Neural progenitor cell (in vitro differentiated cells): ENCODE data around the gene COQ2. TPM values are rescaled to one million over a fixed set of nuclear protein-coding genes. Genes with fewer than 3 reads are reported as not detected.

Experiments
- DNase-seq: peaks from one replicate; pipeline ENCODE4 v3.0.0-alpha.2; 2016; ENCODE audit warnings: low spot score
- H2AFZ ChIP-seq: fragments of 200-600 bp; sonication (generic); replicated peaks from 2 replicates; pipeline ENCODE4 v1.6.1; 2016; ENCODE audit warnings: antibody characterized with exemption
- H3F3A ChIP-seq: fragments of 200-600 bp; sonication (generic); 2 replicates; pipeline ENCODE4 v1.6.1; 2016; ENCODE audit warnings: antibody characterized with exemption, low read depth
- H3K27ac ChIP-seq: fragments of 200-600 bp; sonication (generic); 2 replicates; pipeline ENCODE4 v1.5.1; 2016; ENCODE audit warnings: mild to moderate bottlenecking
- H3K27me3 ChIP-seq: fragments of 200-600 bp; sonication (generic); 2 replicates; pipeline ENCODE4 v1.6.1; 2016; ENCODE audit warnings: mild to moderate bottlenecking, moderate library complexity
- H3K36me3 ChIP-seq: fragments of 200-600 bp; sonication (generic); 2 replicates; pipeline ENCODE4 v1.5.1; 2016
- H3K4me1 ChIP-seq: fragments of 200-600 bp; sonication (generic); 2 replicates; pipeline ENCODE4 v1.6.1; 2016; ENCODE audit warnings: mixed run types
- H3K4me2 ChIP-seq: fragments of 200-600 bp; sonication (generic); 2 replicates; pipeline ENCODE4 v1.6.1; 2016
- H3K4me3 ChIP-seq: fragments of 200-600 bp; sonication (generic); 2 replicates; pipeline ENCODE4 v1.5.1; 2016
- H3K79me2 ChIP-seq: fragments of 200-600 bp; sonication (generic); 2 replicates; pipeline ENCODE4 v1.6.1; 2016; ENCODE audit warnings: low read depth
- H3K9ac ChIP-seq: fragments of 200-600 bp; sonication (generic); 2 replicates; pipeline ENCODE4 v1.6.1; 2016
- H3K9me3 ChIP-seq: fragments of 200-600 bp; sonication (generic); 2 replicates; pipeline ENCODE4 v1.5.1; 2016; ENCODE audit warnings: low read depth
- H4K20me1 ChIP-seq: fragments of 200-600 bp; sonication (generic); 2 replicates; pipeline ENCODE4 v1.6.1; 2016; ENCODE audit warnings: low read depth
- H3K27ac Mint-ChIP-seq: 3 replicates; pipeline ENCODE4 v1.8.0; 2021; ENCODE audit warnings: mixed read lengths
- H3K27me3 Mint-ChIP-seq: 2 replicates; pipeline ENCODE4 v1.8.0; 2022; ENCODE audit warnings: low read depth, mild to moderate bottlenecking, inconsistent platforms, moderate library complexity, mixed read lengths; ENCODE audit not compliant: insufficient read depth
- H3K36me3 Mint-ChIP-seq: 3 replicates; pipeline ENCODE4 v1.8.0; 2021; ENCODE audit warnings: mixed read lengths
- H3K4me1 Mint-ChIP-seq: 3 replicates; pipeline ENCODE4 v1.8.0; 2021; ENCODE audit warnings: mixed read lengths
- H3K4me3 Mint-ChIP-seq: 3 replicates; pipeline ENCODE4 v1.8.0; 2021; ENCODE audit warnings: mild to moderate bottlenecking, moderate library complexity, mixed read lengths
- H3K9me3 Mint-ChIP-seq: 3 replicates; pipeline ENCODE4 v1.8.0; 2020; ENCODE audit warnings: mixed read lengths
- EZH2 ChIP-seq: fragments of 200-600 bp; sonication (generic); IDR thresholded peaks from 2 replicates; pipeline ENCODE4 v1.6.1; 2017; ENCODE audit warnings: antibody characterized with exemption, mild to moderate bottlenecking, moderate library complexity
- EZH2phosphoT487 ChIP-seq: fragments of 200-600 bp; sonication (generic); IDR thresholded peaks from 2 replicates; pipeline ENCODE4 v1.6.1; 2017; ENCODE audit warnings: antibody characterized with exemption
- total RNA-seq: library from RNA; depleted of rRNA; stranded (reverse); fragments of >200 nt; gene quantifications from 2 replicates; pipeline ENCODE4 v1.2.3, GENCODE V29; 2015; ENCODE audit warnings: low replicate concordance
- TF ChIP-seq, protein P1 (sequence below): fragments of 200-600 bp; sonication (generic); IDR thresholded peaks from 2 replicates; pipeline ENCODE4 v1.5.1; 2017; ENCODE audit warnings: antibody characterized with exemption, mild to moderate bottlenecking

COQ2 gene
- total RNA-seq, 1 donor from 2014 or later: 32.7 TPM

DNA sequence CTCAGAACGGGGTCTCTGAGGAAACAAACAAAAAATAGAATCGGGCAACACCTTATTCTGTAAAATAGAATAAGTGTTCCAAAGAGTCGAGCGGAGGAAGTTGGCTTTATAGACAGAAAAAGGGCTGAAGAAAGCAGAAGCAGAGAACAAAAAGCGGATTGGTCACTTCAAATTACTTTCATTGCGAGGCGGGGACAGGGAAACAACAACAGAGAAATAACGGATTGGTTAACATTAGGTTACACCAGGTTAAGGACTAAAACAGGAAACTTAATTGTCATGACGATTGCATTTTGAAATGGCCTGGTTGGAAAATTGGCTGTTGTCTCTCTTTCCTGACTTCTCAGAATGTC lies 433 bp upstream of the COQ2 start:
- Histone ChIP-seq H3K9me3 (no peaks in the 10 kb centered on the region), H3F3A (peaks cover 20% of the 10 kb centered on the region), H3K79me2 (peaks cover 27% of the 10 kb centered on the region), H3K4me1 (peaks cover 8% of the 10 kb centered on the region), H2AFZ (peak overlapping the region; percentile 80), H3K27ac (no peak overlapping the region), H3K36me3 (no peaks in the 10 kb centered on the region), H3K4me2 (peak overlapping the region; percentile 76), H3K9ac (no peak overlapping the region), H3K4me3 (peak overlapping the region; percentile 67), H4K20me1 (peaks cover 28% of the 10 kb centered on the region), H3K27me3 (peaks cover 8% of the 10 kb centered on the region)
- peak; percentile 20 for DNase-seq
- H3K4me3 Mint-ChIP-seq: peak overlapping the region; percentile 89
- H3K27ac Mint-ChIP-seq: no peak overlapping the region
- H3K4me1 Mint-ChIP-seq: peaks cover 16% of the 10 kb centered on the region
- TF ChIP-seq, protein P1, sequence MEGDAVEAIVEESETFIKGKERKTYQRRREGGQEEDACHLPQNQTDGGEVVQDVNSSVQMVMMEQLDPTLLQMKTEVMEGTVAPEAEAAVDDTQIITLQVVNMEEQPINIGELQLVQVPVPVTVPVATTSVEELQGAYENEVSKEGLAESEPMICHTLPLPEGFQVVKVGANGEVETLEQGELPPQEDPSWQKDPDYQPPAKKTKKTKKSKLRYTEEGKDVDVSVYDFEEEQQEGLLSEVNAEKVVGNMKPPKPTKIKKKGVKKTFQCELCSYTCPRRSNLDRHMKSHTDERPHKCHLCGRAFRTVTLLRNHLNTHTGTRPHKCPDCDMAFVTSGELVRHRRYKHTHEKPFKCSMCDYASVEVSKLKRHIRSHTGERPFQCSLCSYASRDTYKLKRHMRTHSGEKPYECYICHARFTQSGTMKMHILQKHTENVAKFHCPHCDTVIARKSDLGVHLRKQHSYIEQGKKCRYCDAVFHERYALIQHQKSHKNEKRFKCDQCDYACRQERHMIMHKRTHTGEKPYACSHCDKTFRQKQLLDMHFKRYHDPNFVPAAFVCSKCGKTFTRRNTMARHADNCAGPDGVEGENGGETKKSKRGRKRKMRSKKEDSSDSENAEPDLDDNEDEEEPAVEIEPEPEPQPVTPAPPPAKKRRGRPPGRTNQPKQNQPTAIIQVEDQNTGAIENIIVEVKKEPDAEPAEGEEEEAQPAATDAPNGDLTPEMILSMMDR: no peak
- TF ChIP-seq EZH2: no peak
- no peak for TF ChIP-seq EZH2phosphoT487
- peaks cover 4% of the 10 kb centered on the region for H3K27me3 Mint-ChIP-seq
- peaks cover under 1% of the 10 kb centered on the region for H3K9me3 Mint-ChIP-seq
- no peaks in the 10 kb centered on the region for H3K36me3 Mint-ChIP-seq

DNA sequence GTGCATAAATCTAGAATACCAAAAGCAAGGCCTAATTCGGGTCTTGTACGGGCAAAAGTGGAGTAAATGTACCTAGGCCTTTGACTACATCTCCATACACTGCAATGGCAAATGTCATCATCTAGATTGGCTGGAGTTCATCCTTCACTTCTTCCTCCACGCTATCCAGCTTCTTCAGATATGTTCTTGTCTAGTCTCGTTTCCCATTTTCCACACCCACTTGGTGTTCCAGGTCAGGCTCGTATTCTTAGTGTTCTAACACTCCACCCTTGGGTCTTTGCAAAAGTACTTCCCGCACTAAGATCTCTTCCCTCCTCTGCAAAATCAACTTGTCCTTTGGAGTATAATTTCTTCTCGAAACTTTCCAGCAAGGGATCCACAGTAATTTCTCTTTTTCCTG lies 1.4 kb downstream of the COQ2 start:
- H3K4me3 Mint-ChIP-seq: peak overlapping the region; percentile 89
- Histone ChIP-seq H3K9ac (no peak overlapping the region), H3K9me3 (no peaks in the 10 kb centered on the region), H3K4me2 (peak overlapping the region; percentile 76), H3K36me3 (no peaks in the 10 kb centered on the region), H3K27me3 (peaks cover 8% of the 10 kb centered on the region), H3K79me2 (peaks cover 27% of the 10 kb centered on the region), H3F3A (peaks cover 20% of the 10 kb centered on the region), H3K4me1 (peaks cover 8% of the 10 kb centered on the region), H3K27ac (no peak overlapping the region), H4K20me1 (peaks cover 28% of the 10 kb centered on the region), H2AFZ (no peak overlapping the region), H3K4me3 (peak overlapping the region; percentile 67)
- H3K27ac Mint-ChIP-seq: no peak overlapping the region
- DNase-seq: no peak
- peaks cover 4% of the 10 kb centered on the region for H3K27me3 Mint-ChIP-seq
- H3K4me1 Mint-ChIP-seq: peaks cover 16% of the 10 kb centered on the region
- no peaks in the 10 kb centered on the region for H3K36me3 Mint-ChIP-seq
- TF ChIP-seq, protein P1: no peak
- TF ChIP-seq EZH2 (no peak), EZH2phosphoT487 (no peak)
- H3K9me3 Mint-ChIP-seq: no peaks in the 10 kb centered on the region

GRCh38 chr4:83282049-83282535 lies 2.5 kb downstream of the COQ2 start:
- H3K36me3 Mint-ChIP-seq: peaks cover 3% of the 10 kb centered on the region
- H3K9me3 Mint-ChIP-seq: no peaks in the 10 kb centered on the region
- no peak overlapping the region for H2AFZ ChIP-seq
- H3K4me3 ChIP-seq: no peak overlapping the region
- peaks cover 20% of the 10 kb centered on the region for H3F3A ChIP-seq
- H3K9ac ChIP-seq: no peak overlapping the region
- peaks cover 27% of the 10 kb centered on the region for H3K79me2 ChIP-seq
- no peak for TF ChIP-seq EZH2
- TF ChIP-seq, protein P1: peak; percentile 76
- no peak overlapping the region for H3K4me3 Mint-ChIP-seq
- peaks cover 8% of the 10 kb centered on the region for H3K4me1 ChIP-seq
- peaks cover 16% of the 10 kb centered on the region for H3K4me1 Mint-ChIP-seq
- peaks cover 8% of the 10 kb centered on the region for H3K27me3 ChIP-seq
- H3K27me3 Mint-ChIP-seq: peaks cover 4% of the 10 kb centered on the region
- H4K20me1 ChIP-seq: peaks cover 28% of the 10 kb centered on the region
- H3K9me3 ChIP-seq: no peaks in the 10 kb centered on the region
- H3K36me3 ChIP-seq: no peaks in the 10 kb centered on the region
- DNase-seq: peak; percentile 41
- no peak overlapping the region for H3K27ac ChIP-seq
- H3K4me2 ChIP-seq: peak overlapping the region; percentile 29
- H3K27ac Mint-ChIP-seq: no peak overlapping the region
